IMR-90 (cell line): ENCODE data around the gene PCBP3. TPM values are rescaled to one million over a fixed set of nuclear protein-coding genes. Genes with fewer than 3 reads are reported as not detected.

Experiments
- ATAC-seq: fragments of 200-7000 bp; cut with Tn5 transposase; 2 replicates; pipeline ENCODE4 v1.9.1; 2020; ENCODE audit warnings: low read depth, mild to moderate bottlenecking, moderate library complexity
- BruUV-seq: library from RNA; stranded (reverse); fragments of 400-500 nt; replicated peaks from 2 replicates; lab custom pipeline; 2021; lab: Mats Ljungman, UMichigan
- CTCF ChIA-PET: fragments of 300-600 bp; formaldehyde crosslinking; extraction: SDS; loops from one replicate; lab custom pipeline; 2021; ENCODE audit warnings: antibody characterized with exemption; lab: Yijun Ruan, JAX
- POLR2A ChIA-PET: fragments of 300-600 bp; sonication (Branson Sonifier 250); formaldehyde crosslinking; loops from one replicate; lab custom pipeline; 2022; ENCODE audit warnings: antibody characterized with exemption; ENCODE audit not compliant: unreplicated experiment; lab: Charles Lee
- DNase-seq: peaks from one replicate; pipeline ENCODE4 v3.0.0; 2013
- H2AFZ ChIP-seq: replicated peaks from 2 replicates; pipeline ENCODE3; 2013; ENCODE audit warnings: low read length, mild to moderate bottlenecking; ENCODE audit not compliant: poor library complexity
- H2AK5ac ChIP-seq: 2 replicates; pipeline ENCODE4 v1.6.1; 2013; ENCODE audit warnings: low read depth, low read length, inconsistent platforms
- H2AK9ac ChIP-seq: replicated peaks from 2 replicates; pipeline ENCODE3; 2013; ENCODE audit warnings: mild to moderate bottlenecking, low read depth, low read length, moderate library complexity; ENCODE audit not compliant: poor library complexity
- H2BK120ac ChIP-seq: 2 replicates; pipeline ENCODE4 v1.6.1; 2013; ENCODE audit warnings: low read depth, low read length, inconsistent platforms
- H2BK15ac ChIP-seq: 3 replicates; pipeline ENCODE4 v1.6.1; 2013; ENCODE audit warnings: low read depth, low read length, inconsistent platforms
- H2BK20ac ChIP-seq: 2 replicates; pipeline ENCODE4 v1.6.1; 2013; ENCODE audit warnings: low read depth, mild to moderate bottlenecking, inconsistent platforms, low read length, moderate library complexity
- H2BK5ac ChIP-seq: 2 replicates; pipeline ENCODE4 v1.6.1; 2013; ENCODE audit warnings: mild to moderate bottlenecking, low read depth, low read length, inconsistent platforms; ENCODE audit not compliant: poor library complexity, severe bottlenecking
- H3K14ac ChIP-seq: replicated peaks from 2 replicates; pipeline ENCODE4 v1.6.1; 2013; ENCODE audit warnings: low read depth, low read length, inconsistent platforms
- H3K18ac ChIP-seq: 2 replicates; pipeline ENCODE4 v1.6.1; 2013; ENCODE audit warnings: low read depth, low read length, control low read depth
- H3K23ac ChIP-seq: 2 replicates; pipeline ENCODE4 v1.6.1; 2013; ENCODE audit warnings: low read depth, low read length, inconsistent platforms
- H3K27ac ChIP-seq: 2 replicates; pipeline ENCODE4 v1.5.1; 2013; ENCODE audit warnings: mild to moderate bottlenecking, control low read depth, low read length; ENCODE audit not compliant: insufficient read depth
- H3K27me3 ChIP-seq: 2 replicates; pipeline ENCODE4 v1.6.1; 2013; ENCODE audit warnings: low read length; ENCODE audit not compliant: control insufficient read depth, insufficient read depth
- H3K36me3 ChIP-seq: 2 replicates; pipeline ENCODE4 v1.6.1; 2013; ENCODE audit warnings: low read length, mixed read lengths; ENCODE audit not compliant: control insufficient read depth, insufficient read depth
- H3K4ac ChIP-seq: 2 replicates; pipeline ENCODE4 v1.6.1; 2013; ENCODE audit warnings: low read depth, low read length, inconsistent platforms
- H3K4me1 ChIP-seq: 2 replicates; pipeline ENCODE4 v1.6.1; 2013; ENCODE audit warnings: low read length, mixed read lengths; ENCODE audit not compliant: control insufficient read depth, insufficient read depth
- H3K4me2 ChIP-seq: 2 replicates; pipeline ENCODE4 v1.6.1; 2013; ENCODE audit warnings: low read depth, mild to moderate bottlenecking, control low read depth, low read length, moderate library complexity
- H3K4me3 ChIP-seq: 2 replicates; pipeline ENCODE4 v1.5.1; 2013; ENCODE audit warnings: low read depth, mild to moderate bottlenecking, control low read depth, low read length, moderate library complexity; ENCODE audit not compliant: insufficient read depth
- H3K56ac ChIP-seq: 2 replicates; pipeline ENCODE4 v1.6.1; 2013; ENCODE audit warnings: low read length, inconsistent platforms; ENCODE audit not compliant: insufficient read depth; ENCODE audit errors: extremely low read depth
- H3K79me1 ChIP-seq, 2 experiments: 2 replicates each; pipeline ENCODE4 v1.6.1; 2013; ENCODE audit warnings: low read length in 2 of 2, inconsistent platforms in 1 of 2, low read depth in 1 of 2
- H3K9ac ChIP-seq: 2 replicates; pipeline ENCODE4 v1.6.1; 2013; ENCODE audit warnings: low read depth, low read length, control low read depth
- H3K9me1 ChIP-seq: 2 replicates; pipeline ENCODE4 v1.6.1; 2013; ENCODE audit warnings: low read length, inconsistent platforms; ENCODE audit not compliant: insufficient read depth
- H3K9me3 ChIP-seq: 2 replicates; pipeline ENCODE4 v1.6.1; 2013; ENCODE audit warnings: low read length; ENCODE audit not compliant: control insufficient read depth, insufficient read depth
- H4K20me1 ChIP-seq: 2 replicates; pipeline ENCODE4 v1.6.1; 2013; ENCODE audit warnings: low read length, inconsistent platforms; ENCODE audit not compliant: insufficient read depth
- H4K5ac ChIP-seq: 2 replicates; pipeline ENCODE4 v1.6.1; 2013; ENCODE audit warnings: mild to moderate bottlenecking, low read depth, low read length, control low read depth
- H4K8ac ChIP-seq, 2 experiments: 2 replicates each; pipeline ENCODE4 v1.6.1; 2013; ENCODE audit warnings: low read depth in 2 of 2, low read length in 2 of 2, control low read depth in 1 of 2, inconsistent platforms in 1 of 2
- H4K91ac ChIP-seq: 2 replicates; pipeline ENCODE4 v1.6.1; 2013; ENCODE audit warnings: low read depth, low read length, inconsistent platforms; ENCODE audit not compliant: insufficient read depth
- BHLHE40 ChIP-seq: fragments of 150-350 bp; IDR thresholded peaks from 2 replicates; pipeline ENCODE4 v1.6.1; 2016; ENCODE audit warnings: mild to moderate bottlenecking, low read depth, low read length
- CHD1 ChIP-seq: IDR thresholded peaks from 2 replicates; pipeline ENCODE4 v1.6.1; 2012; ENCODE audit warnings: low read depth, low read length, improper control_type of control experiment
- MAFK ChIP-seq: IDR thresholded peaks from 2 replicates; pipeline ENCODE4 v1.6.1; 2012; ENCODE audit warnings: low read depth, low read length, improper control_type of control experiment
- MAZ ChIP-seq: IDR thresholded peaks from 2 replicates; pipeline ENCODE4 v1.6.1; 2012; ENCODE audit warnings: low read depth, mild to moderate bottlenecking, low read length, improper control_type of control experiment, moderate library complexity, borderline replicate concordance
- MXI1 ChIP-seq: IDR thresholded peaks from 2 replicates; pipeline ENCODE4 v1.6.1; 2012; ENCODE audit warnings: low read depth, mild to moderate bottlenecking, low read length, moderate library complexity, borderline replicate concordance
- NFE2L2 ChIP-seq: fragments of 150-350 bp; IDR thresholded peaks from 2 replicates; pipeline ENCODE4 v1.6.1; 2016; ENCODE audit warnings: low read depth, mild to moderate bottlenecking, low read length
- POLR2A ChIP-seq: IDR thresholded peaks from 2 replicates; pipeline ENCODE4 v1.6.1; 2012; ENCODE audit warnings: mild to moderate bottlenecking, low read depth, low read length
- RAD21 ChIP-seq: IDR thresholded peaks from 2 replicates; pipeline ENCODE4 v1.6.1; 2012; ENCODE audit warnings: low read length, improper control_type of control experiment
- RCOR1 ChIP-seq: IDR thresholded peaks from 2 replicates; pipeline ENCODE4 v1.6.1; 2012; ENCODE audit warnings: mild to moderate bottlenecking, low read length, improper control_type of control experiment; ENCODE audit not compliant: insufficient replicate concordance
- RFX5 ChIP-seq: IDR thresholded peaks from 2 replicates; pipeline ENCODE4 v1.8.0; 2012; ENCODE audit warnings: low read depth, mild to moderate bottlenecking, low read length, moderate library complexity
- WGBS, 2 experiments: methylation state at CpG; one replicate each; pipeline versions ENCODE4 v1.1.5 to v1.1.7; 2013; ENCODE audit warnings: missing lambda C conversion rate in 2 of 2; ENCODE audit not compliant: insufficient read length in 1 of 2; ENCODE audit errors: extremely low coverage in 2 of 2; 5-methylcytosine and 5-hydroxymethylcytosine counted together
- dilution Hi-C: fragments of 300-500 bp; cut with HindIII; formaldehyde crosslinking; loops from one replicate; pipeline ENCODE4 v1.14.3; 2018; ENCODE audit warnings: low sequenced_read_pairs; ENCODE audit not compliant: unreplicated experiment
- in situ Hi-C: fragments of 300-500 bp; cut with MboI; formaldehyde crosslinking; loops from 3 replicates; pipeline ENCODE4 v1.14.3; 2019; ENCODE audit warnings: low sequenced_read_pairs, inconsistent platforms, mixed read lengths
- intact Hi-C: fragments of 100-400 bp; cut with micrococcal nuclease; formaldehyde crosslinking; loops from 2 replicates; pipeline ENCODE4 v1.10.0; 2022
- polyA plus RNA-seq, 3 experiments: library from polyadenylated mRNA; depleted of rRNA; stranded (reverse); fragments of >200 nt; gene quantifications; 2 replicates each; pipeline ENCODE4 v1.2.3, GENCODE V29; 2012; ENCODE audit warnings: low replicate concordance in 1 of 3
- total RNA-seq: library from RNA; depleted of rRNA; stranded (reverse); fragments of >200 nt; gene quantifications from 2 replicates; pipeline ENCODE4 v1.2.3, GENCODE V29; 2012
- TF ChIP-seq, protein P1 (sequence below): fragments of 150-350 bp; IDR thresholded peaks from 2 replicates; pipeline ENCODE4 v1.6.1; 2016; ENCODE audit warnings: low read depth, mild to moderate bottlenecking, low read length, moderate library complexity, borderline replicate concordance
- TF ChIP-seq, protein P2 (sequence below): conservative IDR thresholded peaks from 2 replicates; pipeline ENCODE4 v1.5.1; 2012; ENCODE audit warnings: mild to moderate bottlenecking, low read depth, low read length, improper control_type of control experiment
- TF ChIP-seq, protein P3 (sequence below): fragments of 150-350 bp; IDR thresholded peaks from 2 replicates; pipeline ENCODE4 v1.6.1; 2017; ENCODE audit warnings: mild to moderate bottlenecking, antibody characterized with exemption, low read length, low read depth

Gene PCBP3
- total and polyA plus RNA-seq, 2 of the 4 experiments (the other 2 are of a cell fraction), result 2.9 to 3.9 TPM

DNA sequence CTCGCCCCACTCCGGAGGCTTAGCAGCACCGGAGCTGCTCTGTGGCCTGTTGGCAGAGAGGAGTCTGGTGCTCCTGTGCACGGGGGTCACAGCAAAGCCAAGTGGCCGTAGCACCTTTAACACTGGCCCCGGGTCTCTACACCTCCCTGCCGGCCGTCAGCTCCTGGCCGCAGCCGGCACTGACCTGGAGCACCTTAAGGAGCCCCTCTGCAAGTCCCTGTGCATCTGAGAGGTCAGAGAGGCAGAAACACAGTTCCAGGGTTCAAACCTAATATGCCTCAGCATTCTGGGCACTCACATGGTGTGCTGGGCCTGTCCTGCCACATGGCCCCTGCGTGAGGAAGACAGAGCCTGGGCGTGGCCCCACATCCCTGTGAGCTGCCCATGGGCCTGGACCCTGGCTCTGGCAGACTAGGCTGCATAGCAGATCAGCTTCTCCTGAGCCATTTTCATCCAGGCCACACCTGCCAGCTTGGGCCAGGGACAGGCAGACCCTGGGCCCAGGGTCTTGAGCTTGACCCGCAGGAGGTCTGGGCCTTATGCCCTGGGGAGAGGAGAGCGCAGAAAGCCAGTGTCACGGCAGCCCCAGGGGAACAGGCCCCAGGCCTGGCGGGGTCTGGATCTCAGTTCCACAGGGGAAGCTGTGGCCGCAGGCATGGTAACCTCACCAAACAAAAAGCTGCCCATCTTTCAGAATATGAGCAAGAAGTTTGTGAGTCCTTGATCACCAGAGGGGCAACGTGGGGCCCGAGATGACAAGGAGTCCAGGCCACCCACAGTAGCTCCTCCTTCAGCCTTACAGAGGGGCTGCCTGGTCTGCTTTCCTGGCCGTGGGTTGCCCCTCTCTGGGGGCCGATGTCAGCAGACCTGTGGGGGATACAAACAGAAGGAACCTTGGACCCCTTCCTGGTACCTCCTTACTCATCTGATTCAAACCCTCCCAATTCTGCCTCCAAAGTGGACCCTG, 192.1 kb downstream of the PCBP3 start:
- Histone ChIP-seq H3K36me3 (no peaks in the 10 kb centered on the region), H2BK120ac (peak overlapping the region; percentile 73), H4K5ac (0 out of 2 replicates have a peak overlapping the region, but pooled peaks have one; percentile 8), H2AK9ac (peak overlapping the region; percentile 48), H3K4ac (peak overlapping the region; percentile 75), H3K4me3 (no peak overlapping the region), H2AFZ (peak overlapping the region; percentile 25), H3K4me2 (no peak overlapping the region), H3K56ac (no peak overlapping the region), H3K4me1 (peaks cover 16% of the 10 kb centered on the region), H2AK5ac (peak overlapping the region; percentile 36), H3K79me1 (no peaks in the 10 kb centered on the region), H3K27ac (no peak overlapping the region), H3K18ac (no peak overlapping the region; the same call in 1 of the 2 replicates), H3K27me3 (no peaks in the 10 kb centered on the region), H4K8ac (peak overlapping the region in 1 of 2 experiments; percentile 45; a peak in 3 of 4 replicates), H3K23ac (0 out of 2 replicates have a peak overlapping the region, but pooled peaks have one; percentile 63), H3K9ac (no peak overlapping the region), H4K20me1 (no peaks in the 10 kb centered on the region), H4K91ac (no peak overlapping the region), H2BK5ac (peak overlapping the region; percentile 16), H2BK15ac (peak overlapping the region; percentile 21; the same call in 1 of the 3 replicates), H3K9me3 (peaks cover 2% of the 10 kb centered on the region), H3K9me1 (peaks cover 12% of the 10 kb centered on the region), H2BK20ac (no peak overlapping the region), H3K14ac (peak overlapping the region; percentile 44; the same call in 1 of the 2 replicates)
- no peak for ATAC-seq
- dilution Hi-C loops (no loop called here), intact Hi-C loops (loop anchor here (5.0 kb wide), 1 partner anchor 87 kb away; no protein-coding TSS in a partner anchor), in situ Hi-C loops (no loop called here)
- BruUV-seq, result no TSS peak
- ChIA-PET CTCF (no interaction called here), POLR2A (no interaction called here)
- WGBS, 2 experiments, result 94% methylated on average over 7 of the region's 21 CpGs; no CpG with 5 or more reads in 1 of the 2 experiments
- DNase-seq, result no peak
- TF ChIP-seq MAZ, result no peak
- no peak for TF ChIP-seq NFE2L2
- TF ChIP-seq RCOR1, result no peak
- no peak for TF ChIP-seq RAD21
- TF ChIP-seq, protein P1, sequence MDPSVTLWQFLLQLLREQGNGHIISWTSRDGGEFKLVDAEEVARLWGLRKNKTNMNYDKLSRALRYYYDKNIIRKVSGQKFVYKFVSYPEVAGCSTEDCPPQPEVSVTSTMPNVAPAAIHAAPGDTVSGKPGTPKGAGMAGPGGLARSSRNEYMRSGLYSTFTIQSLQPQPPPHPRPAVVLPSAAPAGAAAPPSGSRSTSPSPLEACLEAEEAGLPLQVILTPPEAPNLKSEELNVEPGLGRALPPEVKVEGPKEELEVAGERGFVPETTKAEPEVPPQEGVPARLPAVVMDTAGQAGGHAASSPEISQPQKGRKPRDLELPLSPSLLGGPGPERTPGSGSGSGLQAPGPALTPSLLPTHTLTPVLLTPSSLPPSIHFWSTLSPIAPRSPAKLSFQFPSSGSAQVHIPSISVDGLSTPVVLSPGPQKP, result no peak
- TF ChIP-seq, protein P2, sequence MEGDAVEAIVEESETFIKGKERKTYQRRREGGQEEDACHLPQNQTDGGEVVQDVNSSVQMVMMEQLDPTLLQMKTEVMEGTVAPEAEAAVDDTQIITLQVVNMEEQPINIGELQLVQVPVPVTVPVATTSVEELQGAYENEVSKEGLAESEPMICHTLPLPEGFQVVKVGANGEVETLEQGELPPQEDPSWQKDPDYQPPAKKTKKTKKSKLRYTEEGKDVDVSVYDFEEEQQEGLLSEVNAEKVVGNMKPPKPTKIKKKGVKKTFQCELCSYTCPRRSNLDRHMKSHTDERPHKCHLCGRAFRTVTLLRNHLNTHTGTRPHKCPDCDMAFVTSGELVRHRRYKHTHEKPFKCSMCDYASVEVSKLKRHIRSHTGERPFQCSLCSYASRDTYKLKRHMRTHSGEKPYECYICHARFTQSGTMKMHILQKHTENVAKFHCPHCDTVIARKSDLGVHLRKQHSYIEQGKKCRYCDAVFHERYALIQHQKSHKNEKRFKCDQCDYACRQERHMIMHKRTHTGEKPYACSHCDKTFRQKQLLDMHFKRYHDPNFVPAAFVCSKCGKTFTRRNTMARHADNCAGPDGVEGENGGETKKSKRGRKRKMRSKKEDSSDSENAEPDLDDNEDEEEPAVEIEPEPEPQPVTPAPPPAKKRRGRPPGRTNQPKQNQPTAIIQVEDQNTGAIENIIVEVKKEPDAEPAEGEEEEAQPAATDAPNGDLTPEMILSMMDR, result no peak
- no peak for TF ChIP-seq MAFK
- no peak for TF ChIP-seq BHLHE40
- no peak for TF ChIP-seq MXI1
- TF ChIP-seq POLR2A, result no peak
- TF ChIP-seq, protein P3, sequence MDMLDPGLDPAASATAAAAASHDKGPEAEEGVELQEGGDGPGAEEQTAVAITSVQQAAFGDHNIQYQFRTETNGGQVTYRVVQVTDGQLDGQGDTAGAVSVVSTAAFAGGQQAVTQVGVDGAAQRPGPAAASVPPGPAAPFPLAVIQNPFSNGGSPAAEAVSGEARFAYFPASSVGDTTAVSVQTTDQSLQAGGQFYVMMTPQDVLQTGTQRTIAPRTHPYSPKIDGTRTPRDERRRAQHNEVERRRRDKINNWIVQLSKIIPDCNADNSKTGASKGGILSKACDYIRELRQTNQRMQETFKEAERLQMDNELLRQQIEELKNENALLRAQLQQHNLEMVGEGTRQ, result no peak
- no peak for TF ChIP-seq CHD1
- TF ChIP-seq RFX5, result no peak
